Mammary epithelial cell (primary cell): ENCODE measurements around the gene PFDN1.

Experiments
- CTCF ChIP-seq, 2 donors: IDR thresholded peaks in 1 of 2; conservative IDR thresholded peaks in 1 of 2; 2 replicates each; pipeline ENCODE4 v1.5.1; 2011 to 2012; ENCODE audit warnings: inconsistent platforms in 2 of 2, low read length in 2 of 2, mild to moderate bottlenecking in 2 of 2, control low read depth in 1 of 2, low read depth in 1 of 2; ENCODE audit not compliant: insufficient read depth in 1 of 2; ENCODE audit errors: extremely low read depth in 1 of 2
- EZH2 ChIP-seq: IDR thresholded peaks from 2 replicates; pipeline ENCODE4 v1.6.1; 2012; ENCODE audit warnings: low read length, inconsistent platforms, borderline replicate concordance

- TF ChIP-seq CTCF (conservative IDR thresholded peaks at IDR 0.05 in 1 of 2, IDR thresholded peaks at IDR 0.05 in 1 of 2; ENCODE audit: extremely low read depth in 1 of 2, insufficient read depth in 1 of 2, low read depth in 1 of 2, low read length in 2 of 2) (no peak), EZH2 (no peak)
These were observed 51.4 kb downstream of the PFDN1 start for GRCh38 chr5:140251527-140251973.
